ENCODE data around the gene TNS1. TPM values are rescaled to one million over a fixed set of nuclear protein-coding genes. Genes with fewer than 3 reads are reported as not detected.

TNS1 gene
- total and polyA plus RNA-seq, 8 donors = 38.5 to 166 (median 102) TPM

GRCh38 chr2:217966423-217967070 is 36.2 kb downstream of the TNS1 start:
- no peak for TF ChIP-seq CTCF (IDR thresholded peaks at IDR 0.05)
- Histone ChIP-seq H3K9me3 (no peaks in the 10 kb centered on the region), H3K4me1 (peaks cover 15 to 26% (median 22%) of the 10 kb centered on the region in 3 donors), H3K27ac (peak overlapping the region in 2 of 4 donors; percentile 38 to 75), H3K36me3 (no peaks in the 10 kb centered on the region), H3K4me3 (no peak overlapping the region), H3K27me3 (no peaks in the 10 kb centered on the region)
- no peak for ATAC-seq
- DNase-seq = peak in 3 of 6 donors; percentile 8 to 16 (median 15)
- intact Hi-C loops (cut with DNase I) = no loop called here
- WGBS, 2 donors = 72 to 76% methylated on average over 10 of the region's 10 CpGs
- no peak for FAIRE-seq

GRCh38 chr2:217964275-217965161 is 38.3 kb downstream of the TNS1 start:
- Histone ChIP-seq H3K4me3 (no peak overlapping the region), H3K36me3 (no peaks in the 10 kb centered on the region), H3K4me1 (peaks cover 15 to 26% (median 22%) of the 10 kb centered on the region in 3 donors), H3K9me3 (no peaks in the 10 kb centered on the region), H3K27me3 (no peaks in the 10 kb centered on the region), H3K27ac (peak overlapping the region; percentile 6 to 75 (median 64))
- intact Hi-C loops (cut with DNase I) = no loop called here
- WGBS, 2 donors = 50 to 55% methylated on average over 21 of the region's 21 CpGs
- no peak for TF ChIP-seq CTCF (IDR thresholded peaks at IDR 0.05)
- ATAC-seq (peak; percentile 58 to 75 (median 63)), FAIRE-seq (no peak), DNase-seq (peak in 3 of 6 donors; percentile 51 to 55 (median 53))

- Histone ChIP-seq H3K4me3 (no peak overlapping the region), H3K27ac (no peak overlapping the region), H3K36me3 (no peaks in the 10 kb centered on the region), H3K9me3 (no peaks in the 10 kb centered on the region), H3K27me3 (no peaks in the 10 kb centered on the region), H3K4me1 (peaks cover 4 to 14% (median 11%) of the 10 kb centered on the region in 3 donors)
- WGBS, 2 donors = 80 to 86% methylated on average over 4 of the region's 4 CpGs
- FAIRE-seq = no peak
- no peak for ATAC-seq
- TF ChIP-seq CTCF (IDR thresholded peaks at IDR 0.05) = no peak
- intact Hi-C loops (cut with DNase I) = no loop called here
- DNase-seq = peak in 3 of 6 donors; percentile 13 to 50 (median 41)
Measured at GRCh38 chr2:217960351-217960750, 42.4 kb downstream of the TNS1 start.

GRCh38 chr2:217959723-217960122 is 43.1 kb downstream of the TNS1 start:
- H3K36me3 ChIP-seq = no peaks in the 10 kb centered on the region
- TF ChIP-seq CTCF (IDR thresholded peaks at IDR 0.05) = no peak
- H3K27ac ChIP-seq = no peak overlapping the region
- no peaks in the 10 kb centered on the region for H3K9me3 ChIP-seq
- 76 to 81% methylated on average over 8 of the region's 8 CpGs for WGBS, 2 donors
- peaks cover 6 to 16% (median 9%) of the 10 kb centered on the region in 3 donors for H3K4me1 ChIP-seq
- DNase-seq (peak in 3 of 6 donors; percentile 11 to 32 (median 23)), ATAC-seq (no peak), FAIRE-seq (no peak)
- intact Hi-C loops (cut with DNase I) = no loop called here
- no peaks in the 10 kb centered on the region for H3K27me3 ChIP-seq
- no peak overlapping the region for H3K4me3 ChIP-seq

Measured in pancreas (tissue), 10 donors.